Neutrophil (primary cell): ENCODE results near the gene ZNF519.

Source experiments
- H3K27ac ChIP-seq: fragments of 200-600 bp; sonication (generic); 2 replicates; pipeline ENCODE4 v1.5.1; 2016; ENCODE audit warnings: mild to moderate bottlenecking, moderate library complexity
- H3K27me3 ChIP-seq: fragments of 200-600 bp; sonication (generic); 2 replicates; pipeline ENCODE4 v1.6.0; 2016; ENCODE audit warnings: mild to moderate bottlenecking
- H3K36me3 ChIP-seq: fragments of 200-600 bp; sonication (generic); 2 replicates; pipeline ENCODE4 v1.5.1; 2017
- H3K4me1 ChIP-seq, 2 experiments: fragments of 200-600 bp in 1 of 2; sonication (generic) in 1 of 2; 1 replicate in 1 of 2; 2 replicates in 1 of 2; pipeline versions ENCODE4 v1.5.1 to v1.6.1; 2013 to 2016; ENCODE audit warnings: low read depth in 1 of 2, low read length in 1 of 2, mild to moderate bottlenecking in 1 of 2, moderate library complexity in 1 of 2; ENCODE audit not compliant: control insufficient read depth in 1 of 2, insufficient read depth in 1 of 2
- H3K4me3 ChIP-seq, 2 experiments: fragments of 200-600 bp in 1 of 2; sonication (generic) in 1 of 2; 1 replicate in 1 of 2; 2 replicates in 1 of 2; pipeline ENCODE4 v1.5.1; 2013 to 2016; ENCODE audit warnings: low read depth in 1 of 2, low read length in 1 of 2, mild to moderate bottlenecking in 1 of 2, moderate library complexity in 1 of 2
- H3K9me3 ChIP-seq: fragments of 200-600 bp; sonication (generic); 2 replicates; pipeline ENCODE4 v1.5.1; 2016
- TF ChIP-seq, protein P1 (sequence below): fragments of 200-600 bp; sonication (generic); IDR thresholded peaks from 2 replicates; pipeline ENCODE4 v1.5.1; 2016; ENCODE audit warnings: antibody characterized with exemption

Gene ZNF519

DNA sequence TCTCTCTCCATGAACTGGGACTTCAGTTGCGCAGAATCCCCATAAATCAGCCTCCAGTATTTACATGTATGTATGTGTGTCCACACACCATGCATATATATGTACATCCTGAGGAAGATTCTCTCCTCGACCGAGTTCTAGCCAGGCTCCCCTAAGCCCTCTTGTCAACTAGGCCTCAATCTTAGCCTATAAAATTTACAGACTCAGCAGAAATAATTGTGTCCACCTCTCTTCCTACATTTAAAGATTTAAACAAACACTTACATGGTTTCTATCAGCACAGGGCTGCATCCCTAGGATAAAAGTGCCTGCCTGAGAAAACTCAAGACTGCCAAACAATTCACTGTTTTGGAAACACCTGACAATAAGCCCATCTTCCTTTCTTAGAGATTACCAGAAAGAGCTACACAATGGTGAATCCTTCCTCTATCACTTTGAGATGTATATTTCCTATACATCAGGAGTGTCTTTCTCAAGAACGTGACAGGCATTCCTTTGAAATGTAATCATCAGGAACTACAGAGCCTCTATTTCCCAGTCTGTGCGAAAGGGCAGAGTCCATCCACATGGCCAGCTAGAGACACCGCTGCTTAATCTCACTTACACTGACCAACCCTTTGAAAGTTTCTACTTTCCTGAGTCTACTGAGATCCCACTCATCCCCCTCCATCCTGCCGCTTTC, 39.5 kb downstream of the ZNF519 start:
- Histone ChIP-seq H3K4me3 (no peak overlapping the region), H3K27me3 (no peaks in the 10 kb centered on the region), H3K9me3 (no peaks in the 10 kb centered on the region), H3K36me3 (no peaks in the 10 kb centered on the region), H3K27ac (no peak overlapping the region), H3K4me1 (no peaks in the 10 kb centered on the region)
- TF ChIP-seq, protein P1, sequence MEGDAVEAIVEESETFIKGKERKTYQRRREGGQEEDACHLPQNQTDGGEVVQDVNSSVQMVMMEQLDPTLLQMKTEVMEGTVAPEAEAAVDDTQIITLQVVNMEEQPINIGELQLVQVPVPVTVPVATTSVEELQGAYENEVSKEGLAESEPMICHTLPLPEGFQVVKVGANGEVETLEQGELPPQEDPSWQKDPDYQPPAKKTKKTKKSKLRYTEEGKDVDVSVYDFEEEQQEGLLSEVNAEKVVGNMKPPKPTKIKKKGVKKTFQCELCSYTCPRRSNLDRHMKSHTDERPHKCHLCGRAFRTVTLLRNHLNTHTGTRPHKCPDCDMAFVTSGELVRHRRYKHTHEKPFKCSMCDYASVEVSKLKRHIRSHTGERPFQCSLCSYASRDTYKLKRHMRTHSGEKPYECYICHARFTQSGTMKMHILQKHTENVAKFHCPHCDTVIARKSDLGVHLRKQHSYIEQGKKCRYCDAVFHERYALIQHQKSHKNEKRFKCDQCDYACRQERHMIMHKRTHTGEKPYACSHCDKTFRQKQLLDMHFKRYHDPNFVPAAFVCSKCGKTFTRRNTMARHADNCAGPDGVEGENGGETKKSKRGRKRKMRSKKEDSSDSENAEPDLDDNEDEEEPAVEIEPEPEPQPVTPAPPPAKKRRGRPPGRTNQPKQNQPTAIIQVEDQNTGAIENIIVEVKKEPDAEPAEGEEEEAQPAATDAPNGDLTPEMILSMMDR = no peak

DNA sequence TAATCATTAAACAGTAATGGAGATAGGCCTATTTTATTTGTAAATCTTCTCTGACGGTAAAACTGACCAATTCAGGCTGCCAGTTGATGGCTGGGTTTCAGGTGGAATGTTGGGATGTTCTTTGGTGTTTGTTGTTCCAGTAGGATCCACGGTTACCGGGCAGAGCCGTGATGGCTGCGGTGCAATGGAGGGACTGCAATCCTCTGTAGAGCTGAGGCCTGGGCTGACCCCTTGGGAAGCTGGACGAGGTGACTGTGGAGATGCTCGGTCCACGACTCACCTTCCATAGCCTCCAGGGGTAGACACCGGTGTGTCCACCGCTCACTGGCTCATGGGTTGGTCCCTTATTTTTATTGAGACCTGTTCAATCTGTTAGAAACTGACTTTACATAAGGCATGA, 42.5 kb downstream of the ZNF519 start:
- Histone ChIP-seq H3K36me3 (no peaks in the 10 kb centered on the region), H3K4me1 (no peaks in the 10 kb centered on the region), H3K27ac (no peak overlapping the region), H3K27me3 (no peaks in the 10 kb centered on the region), H3K9me3 (no peaks in the 10 kb centered on the region), H3K4me3 (no peak overlapping the region)
- TF ChIP-seq, protein P1 = no peak

DNA sequence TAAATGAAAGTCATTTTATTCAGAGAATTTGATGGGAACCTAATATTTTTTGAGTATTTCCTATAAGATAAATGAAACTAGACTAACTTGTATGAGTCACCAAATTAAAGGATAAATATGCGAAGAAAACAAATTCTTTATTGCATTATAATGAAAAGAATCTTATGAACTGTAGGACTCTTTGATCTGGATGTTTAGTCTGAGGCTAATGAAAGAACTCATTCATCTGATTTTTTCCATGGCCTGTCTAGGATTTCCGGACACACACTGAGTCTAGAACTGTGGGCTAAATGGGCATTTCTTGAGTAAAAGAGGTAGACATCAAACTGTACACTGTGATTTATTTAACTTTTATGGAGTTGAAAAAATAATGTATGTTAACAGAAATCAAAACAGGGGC, 43.0 kb downstream of the ZNF519 start:
- no peak overlapping the region for H3K4me3 ChIP-seq
- H3K27me3 ChIP-seq = no peaks in the 10 kb centered on the region
- TF ChIP-seq, protein P1 = no peak
- H3K27ac ChIP-seq = no peak overlapping the region
- no peaks in the 10 kb centered on the region for H3K4me1 ChIP-seq
- no peaks in the 10 kb centered on the region for H3K36me3 ChIP-seq
- H3K9me3 ChIP-seq = no peaks in the 10 kb centered on the region

DNA sequence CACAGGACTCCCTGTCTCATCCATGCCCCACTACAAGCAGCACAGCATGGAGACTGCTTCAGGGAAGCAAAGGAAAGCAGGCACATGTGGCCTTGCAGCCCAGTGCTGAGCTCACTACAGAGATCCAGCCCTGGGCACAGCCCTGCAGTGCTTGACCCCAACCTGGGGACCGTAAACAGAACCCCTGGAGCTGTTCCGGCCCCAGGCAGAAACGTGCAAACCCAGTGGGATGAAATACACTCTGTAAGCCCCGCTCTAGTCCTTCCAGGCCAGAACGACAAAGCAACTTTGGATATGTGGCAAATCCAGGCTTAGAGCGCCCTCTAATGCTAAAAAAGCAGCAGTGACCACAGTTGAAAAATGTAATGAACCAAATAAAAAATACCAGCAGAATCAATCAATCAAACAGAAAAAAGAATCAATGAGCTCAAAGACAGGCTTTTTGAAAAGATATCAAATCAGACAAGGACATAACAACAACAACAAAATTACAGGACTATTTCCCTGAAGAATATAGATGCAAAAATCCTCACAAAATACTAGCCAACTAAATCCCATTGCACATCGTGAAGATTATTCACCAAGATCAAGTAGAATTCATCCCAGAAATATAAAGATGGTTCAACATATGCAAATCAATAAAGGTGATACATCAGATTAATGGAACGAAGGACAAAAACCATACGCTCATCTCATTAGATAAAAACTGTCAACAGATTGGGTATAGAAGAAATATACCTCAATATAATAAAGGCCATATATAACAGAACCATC, 45.6 kb downstream of the ZNF519 start:
- Histone ChIP-seq H3K4me1 (no peaks in the 10 kb centered on the region), H3K36me3 (no peaks in the 10 kb centered on the region), H3K4me3 (no peak overlapping the region), H3K27me3 (no peaks in the 10 kb centered on the region), H3K27ac (no peak overlapping the region), H3K9me3 (no peaks in the 10 kb centered on the region)
- TF ChIP-seq, protein P1 = no peak

DNA sequence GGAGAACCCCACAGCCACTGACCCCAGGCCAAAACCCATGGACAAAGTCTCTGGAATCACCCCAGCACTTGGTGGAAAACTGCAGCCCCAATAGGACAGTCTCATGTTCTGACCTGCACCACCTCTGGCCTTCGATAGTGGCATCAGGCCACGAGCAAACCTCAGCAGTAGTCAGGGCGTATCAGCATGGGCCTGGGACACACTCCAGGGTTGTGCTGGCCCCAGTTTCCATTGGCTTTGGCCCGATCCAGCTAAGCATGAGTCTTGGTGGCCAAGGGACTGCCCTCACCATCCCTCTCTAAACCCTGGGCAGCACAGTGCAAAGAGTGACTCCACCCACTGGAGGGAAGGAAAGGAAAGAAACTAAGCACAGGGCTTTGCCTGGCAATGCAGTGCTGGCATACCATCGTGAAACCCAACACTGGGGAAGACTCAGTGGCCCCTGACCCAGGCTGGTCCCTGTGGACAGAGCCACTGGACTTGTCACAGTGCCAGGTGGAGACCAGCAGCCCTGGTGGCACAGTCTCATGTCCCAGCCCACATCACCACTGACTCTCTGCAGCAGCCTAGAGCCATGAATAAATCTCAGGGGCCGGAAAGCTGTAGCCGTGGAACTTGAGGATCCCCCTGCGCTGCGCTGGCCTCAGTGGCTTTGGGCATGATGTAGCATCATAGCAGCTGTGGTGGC, 46.3 kb downstream of the ZNF519 start:
- Histone ChIP-seq H3K4me3 (no peak overlapping the region), H3K27me3 (no peaks in the 10 kb centered on the region), H3K36me3 (no peaks in the 10 kb centered on the region), H3K4me1 (no peaks in the 10 kb centered on the region), H3K9me3 (no peaks in the 10 kb centered on the region), H3K27ac (no peak overlapping the region)
- TF ChIP-seq, protein P1 = no peak
